H9 (cell line): Measurements from ENCODE around the gene CBLB. TPM values are rescaled to one million over a fixed set of nuclear protein-coding genes. Genes with fewer than 3 reads are reported as not detected.
"Not testable (repeated sequence)": the region's sequence is repeated elsewhere in the genome, so short reads cannot be mapped to it uniquely, and the experiment has no call there.

Experiments
- DNase-seq: peaks from one replicate; pipeline ENCODE4 v3.0.0-alpha.2; 2017
- H2AFZ ChIP-seq: one replicate; pipeline ENCODE4 v1.6.1; 2013; ENCODE audit warnings: mild to moderate bottlenecking, low read length, control low read depth, moderate library complexity
- H2AK5ac ChIP-seq: 2 replicates; pipeline ENCODE4 v1.6.1; 2013; ENCODE audit warnings: low read length, control low read depth, mixed read lengths; ENCODE audit not compliant: insufficient read length
- H2BK120ac ChIP-seq: one replicate; pipeline ENCODE4 v1.6.1; 2013; ENCODE audit warnings: low read depth, mild to moderate bottlenecking, low read length, control low read depth, inconsistent platforms; ENCODE audit not compliant: poor library complexity, severe bottlenecking
- H2BK12ac ChIP-seq: 2 replicates; pipeline ENCODE4 v1.6.1; 2013; ENCODE audit warnings: low read length, control low read depth, mixed read lengths, low read depth; ENCODE audit not compliant: insufficient read length
- H2BK15ac ChIP-seq: 2 replicates; pipeline ENCODE4 v1.6.1; 2013; ENCODE audit warnings: low read depth, low read length, control low read depth
- H2BK20ac ChIP-seq: one replicate; pipeline ENCODE4 v1.6.1; 2013; ENCODE audit warnings: low read depth, mild to moderate bottlenecking, low read length, control low read depth, inconsistent platforms; ENCODE audit not compliant: poor library complexity, severe bottlenecking
- H2BK5ac ChIP-seq: 2 replicates; pipeline ENCODE4 v1.6.1; 2013; ENCODE audit warnings: low read length, control low read depth, mixed read lengths; ENCODE audit not compliant: insufficient read length
- H3K14ac ChIP-seq: 2 replicates; pipeline ENCODE4 v1.6.1; 2013; ENCODE audit warnings: low read length, control low read depth; ENCODE audit not compliant: insufficient read depth
- H3K18ac ChIP-seq: 2 replicates; pipeline ENCODE4 v1.6.1; 2013; ENCODE audit warnings: low read depth, mild to moderate bottlenecking, mixed read lengths, low read length, control low read depth; ENCODE audit not compliant: insufficient read length
- H3K23ac ChIP-seq: 2 replicates; pipeline ENCODE4 v1.6.1; 2013; ENCODE audit warnings: low read length, control low read depth, mixed read lengths, low read depth; ENCODE audit not compliant: insufficient read length
- H3K23me2 ChIP-seq: 2 replicates; pipeline ENCODE4 v1.6.1; 2013; ENCODE audit warnings: low read depth, mild to moderate bottlenecking, mixed read lengths, low read length, control low read depth; ENCODE audit not compliant: insufficient read length, poor library complexity, severe bottlenecking
- H3K27ac ChIP-seq: 2 replicates; pipeline ENCODE4 v1.5.1; 2013; ENCODE audit warnings: low read length, control low read depth, mixed read lengths, low read depth; ENCODE audit not compliant: insufficient read length
- H3K27me3 ChIP-seq: 2 replicates; pipeline ENCODE4 v1.6.1; 2013; ENCODE audit warnings: low read length, control low read depth, inconsistent platforms; ENCODE audit not compliant: insufficient read depth
- H3K4ac ChIP-seq: 2 replicates; pipeline ENCODE4 v1.6.1; 2013; ENCODE audit warnings: low read depth, mild to moderate bottlenecking, control low read depth, inconsistent platforms, low read length, moderate library complexity
- H3K4me1 ChIP-seq: 2 replicates; pipeline ENCODE4 v1.6.1; 2013; ENCODE audit warnings: low read length, control low read depth, inconsistent platforms; ENCODE audit not compliant: insufficient read depth
- H3K4me2 ChIP-seq: 2 replicates; pipeline ENCODE4 v1.6.1; 2013; ENCODE audit warnings: low read length, control low read depth, mixed read lengths; ENCODE audit not compliant: insufficient read length, insufficient read depth
- H3K56ac ChIP-seq: 2 replicates; pipeline ENCODE4 v1.6.1; 2013; ENCODE audit warnings: low read depth, mild to moderate bottlenecking, mixed read lengths, low read length, control low read depth; ENCODE audit not compliant: insufficient read length
- H3K79me1 ChIP-seq: 2 replicates; pipeline ENCODE4 v1.6.1; 2013; ENCODE audit warnings: low read depth, mild to moderate bottlenecking, moderate library complexity, low read length, control low read depth, inconsistent platforms; ENCODE audit not compliant: insufficient read depth, poor library complexity, severe bottlenecking
- H3K79me2 ChIP-seq: 2 replicates; pipeline ENCODE4 v1.6.1; 2013; ENCODE audit warnings: low read length, control low read depth, inconsistent platforms; ENCODE audit not compliant: insufficient read depth
- H3K9ac ChIP-seq: 2 replicates; pipeline ENCODE4 v1.6.1; 2013; ENCODE audit warnings: low read length, control low read depth, mixed read lengths; ENCODE audit not compliant: insufficient read length; ENCODE audit errors: extremely low read depth
- H3K9me3 ChIP-seq: one replicate; pipeline ENCODE4 v1.6.1; 2013; ENCODE audit warnings: low read depth, low read length, inconsistent platforms; ENCODE audit not compliant: control insufficient read depth
- H3T11ph ChIP-seq: one replicate; pipeline ENCODE4 v1.6.1; 2013; ENCODE audit warnings: mild to moderate bottlenecking, low read length, control low read depth, inconsistent platforms
- H4K20me1 ChIP-seq: one replicate; pipeline ENCODE4 v1.6.1; 2013; ENCODE audit not compliant: control insufficient read depth, insufficient read length, insufficient read depth
- H4K5ac ChIP-seq: 2 replicates; pipeline ENCODE4 v1.6.1; 2013; ENCODE audit warnings: low read depth, mild to moderate bottlenecking, mixed read lengths, low read length, control low read depth; ENCODE audit not compliant: insufficient read length
- H4K8ac ChIP-seq: replicated peaks from 2 replicates; pipeline ENCODE4 v1.6.1; 2013; ENCODE audit warnings: low read length, control low read depth, mixed read lengths, low read depth; ENCODE audit not compliant: insufficient read length
- H4K91ac ChIP-seq: 2 replicates; pipeline ENCODE4 v1.6.1; 2013; ENCODE audit warnings: low read depth, mild to moderate bottlenecking, moderate library complexity, mixed read lengths, low read length, control low read depth; ENCODE audit not compliant: insufficient read length
- H3K27ac Mint-ChIP-seq, 3 experiments: 2 replicates in 2 of 3; 3 replicates in 1 of 3; pipeline ENCODE4 v1.8.0; 2020 to 2021; ENCODE audit warnings: mixed read lengths in 3 of 3, mild to moderate bottlenecking in 1 of 3, moderate library complexity in 1 of 3
- H3K27me3 Mint-ChIP-seq: 2 replicates; pipeline ENCODE4 v1.8.0; 2021; ENCODE audit warnings: low read depth, mild to moderate bottlenecking, moderate library complexity, mixed read lengths
- H3K36me3 Mint-ChIP-seq, 3 experiments: 2 replicates in 2 of 3; 3 replicates in 1 of 3; pipeline ENCODE4 v1.8.0; 2020 to 2021; ENCODE audit warnings: low read depth in 3 of 3, mixed read lengths in 3 of 3; ENCODE audit not compliant: insufficient read depth in 1 of 3
- H3K4me1 Mint-ChIP-seq, 2 experiments: 2 replicates each; pipeline ENCODE4 v1.8.0; 2020; ENCODE audit warnings: mixed read lengths in 2 of 2
- H3K4me3 Mint-ChIP-seq, 2 experiments: 2 replicates in 1 of 2; 3 replicates in 1 of 2; pipeline ENCODE4 v1.8.0; 2020 to 2021; ENCODE audit warnings: mild to moderate bottlenecking in 2 of 2, mixed read lengths in 2 of 2, moderate library complexity in 1 of 2
- H3K9me3 Mint-ChIP-seq, 2 experiments: 2 replicates in 1 of 2; 3 replicates in 1 of 2; pipeline ENCODE4 v1.8.0; 2020; ENCODE audit warnings: mild to moderate bottlenecking in 2 of 2, mixed read lengths in 2 of 2, moderate library complexity in 1 of 2
- WGBS: extraction: QIAGEN DNeasy Blood & Tissue Kit; methylation state at CpG from one replicate; pipeline ENCODE4 v1.1.7; 2013; ENCODE audit warnings: missing lambda C conversion rate, low lambda C conversion rate, mixed read lengths; ENCODE audit not compliant: insufficient read length; ENCODE audit errors: extremely low coverage; 5-methylcytosine and 5-hydroxymethylcytosine counted together
- total RNA-seq: library from RNA; stranded (reverse); gene quantifications from 2 replicates; pipeline ENCODE4 v1.2.1, GENCODE V29; 2021
- TF ChIP-seq, protein P1 (sequence below): fragments of 200-600 bp; sonication (generic); conservative IDR thresholded peaks from 3 replicates; pipeline ENCODE4 v1.8.0; 2021; ENCODE audit warnings: antibody characterized with exemption, mild to moderate bottlenecking

CBLB gene
- total RNA-seq, 1 experiment from 2014 or later, result 25.7 TPM

DNA sequence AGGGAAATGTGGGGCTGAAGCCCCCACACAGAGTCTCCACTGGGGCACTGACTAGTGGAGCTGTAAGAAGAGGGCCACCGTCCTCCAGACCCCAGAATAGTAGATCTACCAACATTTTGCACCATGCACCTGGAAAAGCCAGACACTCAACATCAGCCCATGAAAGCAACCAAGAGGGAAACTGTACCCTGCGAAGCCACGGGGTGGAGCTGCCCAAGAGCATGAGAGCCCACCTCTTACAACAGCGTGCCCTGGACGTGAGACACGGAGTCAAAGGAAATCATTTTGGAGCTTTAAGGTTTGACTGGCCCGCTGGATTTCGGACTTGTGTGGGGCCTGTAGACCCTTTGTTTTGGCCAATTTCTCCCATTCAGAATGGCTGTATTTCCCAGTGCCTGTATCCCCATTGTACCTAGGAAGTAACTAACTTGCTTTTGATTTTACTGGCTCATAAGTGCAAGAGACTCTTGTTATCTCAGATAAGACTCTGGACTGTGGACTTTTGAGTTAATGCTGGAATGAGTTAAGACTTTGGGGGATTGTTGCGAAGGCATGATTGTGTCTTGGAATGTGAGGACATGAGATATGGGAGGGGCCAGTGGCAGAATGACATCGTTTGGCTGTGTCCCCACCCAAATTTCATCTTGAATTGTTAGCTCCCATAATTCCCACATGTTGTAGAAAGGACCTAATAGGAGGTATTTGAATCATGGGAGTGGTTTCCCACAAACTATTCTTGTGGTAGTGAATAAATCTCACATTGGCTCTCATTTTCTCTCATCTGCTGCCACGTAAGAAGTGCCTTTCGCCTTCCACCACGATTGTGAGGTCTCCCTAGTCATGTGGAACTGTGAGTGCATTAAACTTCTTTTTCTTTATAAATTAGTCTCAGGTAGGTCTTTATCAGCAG lies 105.8 kb downstream of the CBLB start:
- Histone ChIP-seq H3K27me3 (no peaks in the 10 kb centered on the region), H2BK15ac (no peak overlapping the region), H4K8ac (no peak overlapping the region), H3K23me2 (peaks cover 3% of the 10 kb centered on the region), H3K4me1 (no peaks in the 10 kb centered on the region), H3K9me3 (peaks cover 20% of the 10 kb centered on the region), H3K56ac (no peak overlapping the region), H3K79me2 (no peaks in the 10 kb centered on the region), H2AFZ (no peak overlapping the region), H2AK5ac (no peak overlapping the region), H4K5ac (no peak overlapping the region), H3K4me2 (no peak overlapping the region), H2BK20ac (no peak overlapping the region), H3K14ac (no peak overlapping the region), H3K18ac (no peak overlapping the region), H2BK5ac (no peak overlapping the region), H4K91ac (no peak overlapping the region), H3K9ac (no peak overlapping the region), H3K79me1 (no peaks in the 10 kb centered on the region), H3K23ac (no peak overlapping the region), H2BK120ac (no peak overlapping the region), H2BK12ac (no peak overlapping the region), H4K20me1 (no peaks in the 10 kb centered on the region), H3K27ac (no peak overlapping the region), H3K4ac (no peak overlapping the region), H3T11ph (no peak overlapping the region)
- Mint-ChIP-seq H3K36me3 (peaks cover 46 to 60% (median 47%) of the 10 kb centered on the region in 3 experiments), H3K9me3 (peaks cover 31 to 40% of the 10 kb centered on the region in 2 experiments), H3K4me1 (peaks cover 4% of the 10 kb centered on the region in 2 experiments), H3K27ac (no peak overlapping the region), H3K4me3 (no peak overlapping the region), H3K27me3 (no peaks in the 10 kb centered on the region; the same call in 1 of the 2 replicates)
- no CpG with 5 or more reads among the region's 13 CpGs for WGBS
- DNase-seq, result no peak
- TF ChIP-seq, protein P1, sequence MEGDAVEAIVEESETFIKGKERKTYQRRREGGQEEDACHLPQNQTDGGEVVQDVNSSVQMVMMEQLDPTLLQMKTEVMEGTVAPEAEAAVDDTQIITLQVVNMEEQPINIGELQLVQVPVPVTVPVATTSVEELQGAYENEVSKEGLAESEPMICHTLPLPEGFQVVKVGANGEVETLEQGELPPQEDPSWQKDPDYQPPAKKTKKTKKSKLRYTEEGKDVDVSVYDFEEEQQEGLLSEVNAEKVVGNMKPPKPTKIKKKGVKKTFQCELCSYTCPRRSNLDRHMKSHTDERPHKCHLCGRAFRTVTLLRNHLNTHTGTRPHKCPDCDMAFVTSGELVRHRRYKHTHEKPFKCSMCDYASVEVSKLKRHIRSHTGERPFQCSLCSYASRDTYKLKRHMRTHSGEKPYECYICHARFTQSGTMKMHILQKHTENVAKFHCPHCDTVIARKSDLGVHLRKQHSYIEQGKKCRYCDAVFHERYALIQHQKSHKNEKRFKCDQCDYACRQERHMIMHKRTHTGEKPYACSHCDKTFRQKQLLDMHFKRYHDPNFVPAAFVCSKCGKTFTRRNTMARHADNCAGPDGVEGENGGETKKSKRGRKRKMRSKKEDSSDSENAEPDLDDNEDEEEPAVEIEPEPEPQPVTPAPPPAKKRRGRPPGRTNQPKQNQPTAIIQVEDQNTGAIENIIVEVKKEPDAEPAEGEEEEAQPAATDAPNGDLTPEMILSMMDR, result no peak

DNA sequence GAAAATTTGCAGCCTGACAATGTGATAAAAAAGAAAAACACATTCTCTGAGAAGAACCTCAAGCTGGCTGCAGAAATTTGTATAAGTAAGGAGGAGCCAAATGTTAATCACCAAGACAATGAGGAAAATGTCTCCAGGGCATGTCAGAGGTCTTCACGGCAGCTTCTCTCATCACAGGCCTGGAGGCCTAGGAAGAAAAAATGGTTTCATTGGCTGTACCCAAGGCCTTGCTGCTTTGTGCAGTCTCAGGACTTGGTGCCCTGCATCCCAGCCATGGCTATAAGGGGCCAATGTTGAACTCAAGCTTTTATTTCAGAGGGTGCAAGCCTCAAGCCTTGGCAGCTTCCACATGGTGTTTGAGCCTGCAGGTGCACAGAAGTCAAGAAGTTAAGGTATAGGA lies 106.6 kb downstream of the CBLB start:
- H2AK5ac ChIP-seq, H2BK20ac ChIP-seq, H2BK5ac ChIP-seq, H3K56ac ChIP-seq, H3K27me3 Mint-ChIP-seq, H3K79me1 ChIP-seq, H3K27ac ChIP-seq, H2BK12ac ChIP-seq, H3K14ac ChIP-seq, H3K27me3 ChIP-seq, H3K4me1 Mint-ChIP-seq, H3K9ac ChIP-seq, H4K91ac ChIP-seq, H2BK120ac ChIP-seq, H3K4ac ChIP-seq, H2AFZ ChIP-seq, H3K27ac Mint-ChIP-seq, H2BK15ac ChIP-seq, H3K4me2 ChIP-seq, H3T11ph ChIP-seq, H3K18ac ChIP-seq, H3K23me2 ChIP-seq, H4K8ac ChIP-seq, DNase-seq, H3K23ac ChIP-seq, H3K4me1 ChIP-seq, H4K20me1 ChIP-seq, H4K5ac ChIP-seq, H3K79me2 ChIP-seq, H3K4me3 Mint-ChIP-seq: not testable (repeated sequence)
- peaks cover 46 to 60% (median 48%) of the 10 kb centered on the region in 3 experiments for H3K36me3 Mint-ChIP-seq
- H3K9me3 Mint-ChIP-seq, result peaks cover 31 to 40% of the 10 kb centered on the region in 2 experiments
- peaks cover 20% of the 10 kb centered on the region for H3K9me3 ChIP-seq
- no CpG with 5 or more reads among the region's 1 CpG for WGBS
